WTC11 (cell line): Measurements from ENCODE around the gene CLTB. TPM values are rescaled to one million over a fixed set of nuclear protein-coding genes. Genes with fewer than 3 reads are reported as not detected.

Source experiments
- AR ChIP-seq: fragments of 250-450 bp; sonication (Bioruptor Pico); IDR thresholded peaks from 2 replicates; pipeline ENCODE4 v1.9.0; 2021; ENCODE audit warnings: mild to moderate bottlenecking
- ARID4B ChIP-seq: sonication (generic); formaldehyde crosslinking; IDR thresholded peaks from 2 replicates; pipeline ENCODE4 v1.8.0; 2023; ENCODE audit warnings: missing genetic modification reagents, mild to moderate bottlenecking, borderline replicate concordance
- ATF1 ChIP-seq: sonication (generic); formaldehyde crosslinking; IDR thresholded peaks from 2 replicates; pipeline ENCODE4 v1.8.1; 2023; ENCODE audit warnings: mild to moderate bottlenecking, moderate library complexity, missing genetic modification reagents
- CTCF ChIP-seq: fragments of 200-600 bp; IDR thresholded peaks from 2 replicates; pipeline ENCODE4 v1.8.0; 2022; ENCODE audit warnings: antibody characterized with exemption
- ERG ChIP-seq: fragments of 250-450 bp; sonication (Bioruptor Pico); IDR thresholded peaks from 2 replicates; pipeline ENCODE4 v1.8.0; 2021; ENCODE audit warnings: mild to moderate bottlenecking
- FOXP1 ChIP-seq: sonication (generic); formaldehyde crosslinking; IDR thresholded peaks from 2 replicates; pipeline ENCODE4 v1.8.0; 2022; ENCODE audit warnings: missing genetic modification reagents, mild to moderate bottlenecking, moderate library complexity, borderline replicate concordance
- FOXP4 ChIP-seq: sonication (generic); formaldehyde crosslinking; IDR thresholded peaks from 2 replicates; pipeline ENCODE4 v1.8.0; 2022; ENCODE audit warnings: mild to moderate bottlenecking, missing genetic modification reagents
- GABPB1 ChIP-seq: sonication (generic); formaldehyde crosslinking; IDR thresholded peaks from 2 replicates; pipeline ENCODE4 v1.8.1; 2023; ENCODE audit warnings: mild to moderate bottlenecking, missing genetic modification reagents
- GRHL2 ChIP-seq: fragments of 250-450 bp; sonication (Bioruptor Pico); IDR thresholded peaks from 2 replicates; pipeline ENCODE4 v1.8.0; 2022; ENCODE audit warnings: mild to moderate bottlenecking, moderate library complexity; ENCODE audit not compliant: insufficient replicate concordance, severe bottlenecking
- JUN ChIP-seq: sonication (generic); formaldehyde crosslinking; IDR thresholded peaks from 2 replicates; pipeline ENCODE4 v1.8.0; 2023; ENCODE audit warnings: mild to moderate bottlenecking, missing genetic modification reagents
- KAT7 ChIP-seq: sonication (generic); formaldehyde crosslinking; IDR thresholded peaks from 2 replicates; pipeline ENCODE4 v1.8.1; 2023; ENCODE audit warnings: missing genetic modification reagents, mild to moderate bottlenecking, borderline replicate concordance
- MAX ChIP-seq: sonication (generic); formaldehyde crosslinking; IDR thresholded peaks from 2 replicates; pipeline ENCODE4 v1.8.0; 2022; ENCODE audit warnings: mild to moderate bottlenecking, missing genetic modification reagents
- MYBL2 ChIP-seq: sonication (generic); formaldehyde crosslinking; IDR thresholded peaks from 2 replicates; pipeline ENCODE4 v1.8.1; 2023; ENCODE audit warnings: mild to moderate bottlenecking, moderate library complexity, missing genetic modification reagents
- NFE2L1 ChIP-seq: sonication (generic); formaldehyde crosslinking; IDR thresholded peaks from 2 replicates; pipeline ENCODE4 v1.8.1; 2023; ENCODE audit warnings: missing genetic modification reagents
- NFYB ChIP-seq: sonication (generic); formaldehyde crosslinking; conservative IDR thresholded peaks from 2 replicates; pipeline ENCODE4 v1.8.0; 2022; ENCODE audit warnings: low read depth, missing genetic modification reagents
- NR3C1 ChIP-seq: sonication (generic); formaldehyde crosslinking; conservative IDR thresholded peaks from 2 replicates; pipeline ENCODE4 v1.8.1; 2023; ENCODE audit warnings: low read depth, mild to moderate bottlenecking, missing genetic modification reagents
- STAT6 ChIP-seq: sonication (generic); formaldehyde crosslinking; conservative IDR thresholded peaks from 2 replicates; pipeline ENCODE4 v1.8.1; 2023; ENCODE audit warnings: mild to moderate bottlenecking, low read depth, missing genetic modification reagents, moderate library complexity
- USF1 ChIP-seq: sonication (generic); formaldehyde crosslinking; IDR thresholded peaks from 2 replicates; pipeline ENCODE4 v1.8.0; 2022; ENCODE audit warnings: mild to moderate bottlenecking, missing genetic modification reagents
- ZSCAN18 ChIP-seq: fragments of 250-450 bp; sonication (Bioruptor Pico); IDR thresholded peaks from 2 replicates; pipeline ENCODE4 v2.1.2; 2022; ENCODE audit warnings: mild to moderate bottlenecking, moderate library complexity
- total RNA-seq: library from RNA; stranded (reverse); gene quantifications from 3 replicates; pipeline ENCODE4 v1.2.3, GENCODE V29; 2021

CLTB gene
- total RNA-seq, 1 experiment from 2014 or later = 33.8 TPM

GRCh38 chr5:176415952-176416924, at the start of gene CLTB (continued):
- TF ChIP-seq MYBL2 (CRISPR knock-in tag) (0 out of 2 replicates have a peak, but pooled peaks have one; percentile 21), AR (CRISPR knock-in tag) (no peak), NFE2L1 (CRISPR knock-in tag) (no peak), FOXP4 (CRISPR knock-in tag) (0 out of 2 replicates have a peak, but pooled peaks have one; percentile 20), JUN (CRISPR knock-in tag) (no peak), ZSCAN18 (CRISPR knock-in tag) (no peak), GABPB1 (CRISPR knock-in tag) (no peak), NR3C1 (no peak), NFYB (CRISPR knock-in tag) (no peak), MAX (CRISPR knock-in tag) (peak; percentile 89), GRHL2 (CRISPR knock-in tag) (no peak), STAT6 (no peak), ERG (CRISPR knock-in tag) (peak; percentile 59; the same call in 1 of the 2 replicates), ATF1 (no peak), USF1 (CRISPR knock-in tag) (no peak), FOXP1 (peak; percentile 86), KAT7 (peak; percentile 98), CTCF (no peak), ARID4B (CRISPR knock-in tag) (no peak)
